ENCODE measurements around the gene ME1. TPM values are rescaled to one million over a fixed set of nuclear protein-coding genes. Genes with fewer than 3 reads are reported as not detected.
A peak's percentile ranks its signal among the peaks of the same experiment; 100 is the strongest.

ME1 gene
- total RNA-seq, 1 experiment from 2014 or later, result 3.9 TPM

DNA sequence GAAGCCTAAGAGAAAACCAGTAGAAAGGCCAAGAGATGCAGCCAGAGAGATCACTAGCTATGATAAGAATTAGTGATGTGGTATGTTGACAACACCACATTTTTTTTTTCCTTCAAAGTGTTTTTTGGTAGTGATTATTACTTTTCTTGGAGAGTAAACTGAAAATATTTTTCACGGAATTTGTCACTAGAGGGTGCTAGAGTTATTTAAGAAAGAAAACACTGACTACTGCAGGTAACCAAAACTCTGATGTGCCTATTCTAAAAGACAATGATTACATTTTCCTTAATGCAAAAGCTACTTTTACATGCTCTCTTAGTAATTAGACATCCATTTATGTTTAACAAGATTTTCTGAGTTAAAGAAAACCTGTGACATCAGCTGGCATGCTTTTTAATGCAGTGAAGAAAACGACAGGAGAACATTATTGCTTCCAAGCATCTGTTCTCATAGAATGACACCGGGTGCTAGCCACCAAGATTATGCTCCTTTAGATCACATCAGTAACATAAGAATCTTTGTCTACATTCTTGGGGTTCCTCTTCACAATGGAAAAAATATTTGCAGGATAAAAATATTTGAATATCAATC is 208.9 kb downstream of the ME1 start:
- H3K27me3 ChIP-seq (ENCODE audit: control insufficient read depth, insufficient read depth, low read length), result no peaks in the 10 kb centered on the region
- no peak for DNase-seq
- H3K36me3 ChIP-seq (replicated peaks; ENCODE audit: control insufficient read depth, insufficient read depth, low read length), result no peaks in the 10 kb centered on the region
- H3K4me3 ChIP-seq (ENCODE audit: insufficient read depth, low read depth, low read length), result no peak overlapping the region

DNA sequence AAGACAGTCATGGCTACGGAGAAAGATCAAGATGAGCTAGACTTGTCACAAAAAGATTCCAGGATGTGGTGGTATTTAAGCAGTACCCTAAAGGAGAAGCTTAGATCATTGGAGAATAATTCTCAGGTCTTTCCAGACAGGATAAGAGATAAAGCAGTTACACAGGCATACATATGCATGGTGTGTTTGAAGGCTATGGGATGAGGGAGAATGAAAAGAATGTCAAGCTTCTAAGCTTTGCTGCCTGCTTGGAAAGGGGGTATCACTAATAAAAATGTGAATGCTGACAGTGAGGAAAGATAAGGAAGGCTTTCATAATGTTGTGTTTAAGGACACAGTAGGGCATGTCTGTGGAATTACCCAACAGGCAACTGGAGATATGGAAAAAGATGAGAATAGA is 209.6 kb downstream of the ME1 start:
- no peak for DNase-seq
- Histone ChIP-seq H3K4me3 (ENCODE audit: insufficient read depth, low read depth, low read length) (no peak overlapping the region), H3K36me3 (replicated peaks; ENCODE audit: control insufficient read depth, insufficient read depth, low read length) (no peaks in the 10 kb centered on the region), H3K27me3 (ENCODE audit: control insufficient read depth, insufficient read depth, low read length) (no peaks in the 10 kb centered on the region)

GRCh38 chr6:83220121-83220520 is 210.7 kb downstream of the ME1 start:
- Histone ChIP-seq H3K36me3 (replicated peaks; ENCODE audit: control insufficient read depth, insufficient read depth, low read length) (no peaks in the 10 kb centered on the region), H3K4me3 (ENCODE audit: insufficient read depth, low read depth, low read length) (no peak overlapping the region)

GRCh38 chr6:83218646-83219045 is 212.2 kb downstream of the ME1 start:
- DNase-seq, result no peak
- H3K4me3 ChIP-seq (ENCODE audit: insufficient read depth, low read depth, low read length), result no peak overlapping the region
- no peaks in the 10 kb centered on the region for H3K36me3 ChIP-seq (replicated peaks; ENCODE audit: control insufficient read depth, insufficient read depth, low read length)
- H3K27me3 ChIP-seq (ENCODE audit: control insufficient read depth, insufficient read depth, low read length), result no peaks in the 10 kb centered on the region

More at GRCh38 chr6:83220121-83220520, 210.7 kb downstream of the ME1 start:
- H3K27me3 ChIP-seq (ENCODE audit: control insufficient read depth, insufficient read depth, low read length), result no peaks in the 10 kb centered on the region
- no peak for DNase-seq

- H3K36me3 ChIP-seq (replicated peaks; ENCODE audit: control insufficient read depth, insufficient read depth, low read length), result no peaks in the 10 kb centered on the region
- H3K4me3 ChIP-seq (ENCODE audit: insufficient read depth, low read depth, low read length), result no peak overlapping the region
- no peak for DNase-seq
- no peaks in the 10 kb centered on the region for H3K27me3 ChIP-seq (ENCODE audit: control insufficient read depth, insufficient read depth, low read length)
These were observed 214.0 kb downstream of the ME1 start for GRCh38 chr6:83216806-83217205.

DNA sequence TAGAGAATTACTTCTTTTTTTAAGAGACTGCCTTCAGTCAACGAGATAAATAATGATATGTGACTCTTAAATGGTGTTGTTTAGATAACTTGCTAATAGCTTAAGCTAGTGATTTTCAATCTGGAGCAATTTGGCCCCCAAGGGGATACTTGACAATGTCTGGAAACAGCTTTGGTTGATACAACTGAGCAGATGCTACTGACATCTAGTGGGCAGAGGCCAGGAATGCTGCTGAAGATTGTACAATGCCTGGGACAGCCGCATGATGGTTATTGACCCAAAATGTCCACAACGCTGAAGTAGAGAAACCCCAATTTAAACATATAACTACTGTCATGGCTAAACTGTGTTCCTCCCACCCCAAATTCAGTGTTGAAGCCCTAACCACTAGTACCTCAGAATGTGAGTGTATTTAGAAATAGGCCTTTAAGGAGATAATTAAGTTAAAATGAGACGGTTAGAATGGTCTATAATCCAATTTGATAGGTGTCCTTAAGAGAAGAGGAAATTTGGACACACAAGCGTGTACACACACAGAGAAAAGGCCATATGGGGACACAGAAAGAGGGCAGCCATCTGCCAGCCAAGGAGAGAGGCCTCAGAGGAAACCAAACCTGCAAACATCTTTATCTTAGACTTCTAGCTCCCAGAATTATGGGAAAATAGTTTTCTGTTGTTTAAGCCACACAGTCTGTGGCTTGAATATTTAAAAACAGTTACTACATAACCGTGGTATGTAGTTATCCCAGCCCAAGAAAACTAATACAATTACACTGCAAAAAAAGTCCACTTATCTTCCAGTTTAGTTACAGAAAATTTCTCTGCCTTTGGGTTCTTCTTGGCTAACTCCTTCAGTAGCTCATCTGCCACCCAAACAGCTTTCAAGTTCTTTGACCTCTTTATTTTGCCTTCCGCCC is 215.5 kb downstream of the ME1 start:
- H3K4me3 ChIP-seq (ENCODE audit: insufficient read depth, low read depth, low read length), result no peak overlapping the region
- no peaks in the 10 kb centered on the region for H3K36me3 ChIP-seq (replicated peaks; ENCODE audit: control insufficient read depth, insufficient read depth, low read length)
- H3K27me3 ChIP-seq (ENCODE audit: control insufficient read depth, insufficient read depth, low read length), result no peaks in the 10 kb centered on the region
- DNase-seq, result no peak

DNA sequence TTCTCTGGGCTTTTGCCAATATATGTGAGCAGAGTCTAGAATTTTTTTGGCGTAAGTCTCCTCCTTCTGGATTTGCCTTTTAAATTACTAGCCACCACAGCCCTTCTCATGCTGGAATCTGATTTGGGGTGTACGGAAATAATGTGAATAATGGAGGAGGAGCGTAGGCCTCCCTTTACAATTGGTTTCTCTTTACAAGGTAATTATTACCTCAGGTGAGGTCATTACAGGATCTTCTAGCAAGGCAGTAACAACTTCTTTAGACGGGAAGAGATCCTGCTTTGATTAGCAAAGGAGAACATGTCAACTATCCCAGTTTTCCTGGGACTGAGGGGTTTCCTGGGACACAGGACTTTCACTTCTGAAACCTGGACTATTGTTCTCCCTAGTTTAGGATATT is 228.8 kb downstream of the ME1 start:
- H3K36me3 ChIP-seq (replicated peaks; ENCODE audit: control insufficient read depth, insufficient read depth, low read length), result no peaks in the 10 kb centered on the region
- no peak overlapping the region for H3K4me3 ChIP-seq (ENCODE audit: insufficient read depth, low read depth, low read length)
- DNase-seq, result no peak
- no peaks in the 10 kb centered on the region for H3K27me3 ChIP-seq (ENCODE audit: control insufficient read depth, insufficient read depth, low read length)

GRCh38 chr6:83199863-83200225 is 231.0 kb downstream of the ME1 start:
- no peak for DNase-seq
- Histone ChIP-seq H3K36me3 (replicated peaks; ENCODE audit: control insufficient read depth, insufficient read depth, low read length) (peaks cover 4% of the 10 kb centered on the region; the same call in 1 of the 2 replicates), H3K4me3 (ENCODE audit: insufficient read depth, low read depth, low read length) (no peak overlapping the region), H3K27me3 (ENCODE audit: control insufficient read depth, insufficient read depth, low read length) (no peaks in the 10 kb centered on the region)

DNA sequence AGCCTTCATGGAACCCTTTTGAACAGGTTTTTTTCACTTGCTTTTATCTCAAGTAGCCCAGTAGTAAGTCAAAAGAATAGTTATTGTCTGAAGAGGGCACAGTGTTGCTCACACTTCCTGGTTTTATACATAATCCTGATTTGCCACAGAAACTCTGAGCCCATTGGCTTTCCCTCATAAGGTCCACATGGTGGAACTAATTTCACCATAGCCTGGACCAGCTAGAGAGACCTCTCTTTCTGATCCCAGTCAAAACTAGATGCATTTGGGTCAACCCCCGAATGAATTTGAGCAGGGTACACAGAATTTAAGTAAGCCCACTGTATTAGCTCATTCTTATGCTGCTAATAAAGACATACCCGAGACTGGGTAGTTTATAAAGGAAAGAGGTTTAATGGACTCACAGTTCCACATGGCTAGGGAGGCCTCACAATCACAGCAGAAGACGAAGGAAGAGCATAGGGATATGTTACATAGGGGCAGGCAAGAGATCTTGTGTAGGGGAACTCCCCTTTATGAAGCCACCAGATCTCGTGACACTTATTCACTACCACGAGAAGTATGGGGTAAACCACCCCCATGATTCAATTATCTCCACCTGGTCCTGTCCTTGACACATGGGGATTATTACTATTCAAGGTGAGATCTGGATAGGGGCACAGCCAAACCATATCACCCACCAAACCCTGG is 231.5 kb downstream of the ME1 start:
- Histone ChIP-seq H3K27me3 (ENCODE audit: control insufficient read depth, insufficient read depth, low read length) (no peaks in the 10 kb centered on the region), H3K4me3 (ENCODE audit: insufficient read depth, low read depth, low read length) (no peak overlapping the region), H3K36me3 (replicated peaks; ENCODE audit: control insufficient read depth, insufficient read depth, low read length) (peaks cover 4% of the 10 kb centered on the region; the same call in 1 of the 2 replicates)
- DNase-seq, result no peak

DNA sequence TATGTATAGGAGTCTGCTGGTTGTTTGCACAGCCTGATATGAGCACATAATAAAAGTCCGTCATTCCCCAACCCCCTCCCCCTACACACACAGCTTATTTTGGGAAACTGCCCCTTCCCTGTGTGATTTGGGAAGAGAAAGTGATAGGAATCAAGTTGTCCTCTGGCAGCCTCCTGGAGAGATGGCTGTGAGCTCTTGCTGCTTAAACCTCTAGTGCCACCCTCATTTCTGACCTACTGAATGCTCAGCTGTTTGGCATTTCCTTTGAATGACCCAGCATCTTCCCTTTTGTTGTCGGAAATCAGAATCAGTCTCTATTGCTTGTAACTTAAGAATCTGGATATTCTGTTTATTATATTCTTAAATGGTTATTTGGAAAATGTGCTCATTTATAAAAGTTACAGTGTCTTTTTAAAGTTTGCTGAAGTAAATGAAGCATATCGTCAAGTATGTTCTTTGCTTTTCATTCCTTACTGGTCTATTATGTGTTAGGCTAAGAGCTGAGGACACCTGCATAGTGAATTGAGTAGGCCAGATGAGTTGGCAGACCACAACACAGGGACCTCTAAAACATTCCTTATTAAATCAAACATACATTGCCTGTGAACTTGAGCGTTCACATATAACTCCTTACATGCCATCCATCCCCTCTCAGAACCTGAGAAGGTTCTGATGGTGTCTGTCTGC is 232.2 kb downstream of the ME1 start:
- no peak overlapping the region for H3K4me3 ChIP-seq (ENCODE audit: insufficient read depth, low read depth, low read length)
- no peaks in the 10 kb centered on the region for H3K27me3 ChIP-seq (ENCODE audit: control insufficient read depth, insufficient read depth, low read length)
- peaks cover 4% of the 10 kb centered on the region; the same call in 1 of the 2 replicates for H3K36me3 ChIP-seq (replicated peaks; ENCODE audit: control insufficient read depth, insufficient read depth, low read length)
- DNase-seq, result no peak

DNA sequence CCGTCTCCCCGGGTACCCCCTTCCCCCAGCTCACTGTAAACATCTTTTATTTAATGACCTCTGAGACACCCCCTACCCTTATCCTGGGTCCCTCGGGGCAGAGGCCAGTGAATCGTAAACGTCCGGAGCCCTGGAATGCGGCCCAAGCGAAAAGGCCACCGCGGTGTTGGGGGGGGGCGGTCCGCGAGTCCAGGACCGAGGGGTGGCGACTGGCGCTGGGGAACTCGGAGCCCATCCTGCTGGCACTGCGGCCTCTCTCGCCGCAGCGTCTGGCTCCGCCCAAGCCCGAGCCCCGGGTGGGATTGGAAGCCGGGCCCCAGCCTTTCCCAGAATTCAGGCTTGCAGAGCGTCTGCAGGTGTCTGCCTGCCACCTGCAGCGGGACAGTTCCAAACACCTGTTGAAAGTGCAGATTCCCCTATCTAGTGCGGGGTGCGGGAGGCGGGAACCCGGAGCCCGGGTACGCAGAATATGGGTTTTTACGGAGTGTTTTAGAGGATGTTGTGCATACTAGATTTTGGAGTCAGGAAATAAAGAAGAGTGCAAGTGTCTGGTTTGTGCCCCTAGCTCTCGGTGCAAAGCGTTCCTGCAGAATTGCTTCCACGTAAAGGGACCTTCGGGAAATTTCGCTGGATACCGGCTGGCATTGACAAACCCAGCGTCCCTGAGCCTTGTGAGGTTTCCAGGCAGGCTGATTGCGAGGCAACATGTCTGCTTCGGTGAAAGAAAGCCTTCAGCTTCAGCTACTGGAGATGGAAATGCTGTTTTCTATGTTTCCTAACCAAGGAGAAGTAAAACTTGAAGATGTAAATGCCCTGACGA is 236.9 kb downstream of the ME1 start:
- Histone ChIP-seq H3K4me3 (ENCODE audit: insufficient read depth, low read depth, low read length) (peak overlapping the region; percentile 81), H3K27me3 (ENCODE audit: control insufficient read depth, insufficient read depth, low read length) (no peaks in the 10 kb centered on the region), H3K36me3 (replicated peaks; ENCODE audit: control insufficient read depth, insufficient read depth, low read length) (peaks cover 8% of the 10 kb centered on the region)
- DNase-seq, result peak; percentile 89

DNA sequence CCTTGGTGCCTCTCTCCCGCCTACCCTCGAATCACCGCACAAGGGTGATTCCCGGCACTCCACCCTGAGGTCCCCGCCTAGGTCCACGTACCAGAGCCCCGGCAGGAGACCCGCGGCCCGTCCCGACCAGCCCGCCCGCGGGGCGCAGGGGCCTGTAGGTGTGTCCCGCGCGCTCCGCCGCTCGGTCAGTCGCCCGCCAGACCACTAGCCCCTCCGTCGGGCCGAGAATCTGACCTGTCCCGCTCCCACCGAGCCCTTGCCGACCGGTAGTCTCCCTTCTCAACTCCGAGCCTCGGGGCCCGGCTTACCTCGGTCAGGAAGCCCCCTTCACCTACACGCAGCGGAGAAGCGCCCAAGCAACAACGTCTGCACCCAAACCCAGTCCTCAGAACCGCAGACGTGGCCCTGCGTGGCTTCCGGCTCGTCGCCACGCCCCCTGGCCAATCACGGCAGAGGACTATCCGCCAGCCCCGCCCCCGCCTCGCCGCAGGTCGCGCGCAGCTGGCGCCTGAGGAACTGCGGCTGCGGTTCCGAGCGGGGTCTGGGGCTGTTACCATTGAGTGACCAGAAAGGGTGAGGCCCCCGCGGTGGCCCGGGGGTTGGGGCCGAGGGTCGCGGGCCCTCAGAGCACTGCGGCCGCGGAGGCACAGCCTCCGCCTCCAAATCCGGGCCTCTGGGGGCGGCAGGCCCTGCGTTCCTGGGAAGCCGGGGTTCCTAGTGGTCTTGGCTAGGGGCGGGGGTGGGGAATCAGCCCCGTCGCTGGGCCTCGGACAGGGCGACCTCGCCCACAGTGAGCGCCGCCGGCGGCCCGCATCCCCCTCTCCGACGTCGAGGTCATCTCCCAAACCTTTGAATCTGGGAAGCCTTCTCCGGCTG is 237.7 kb downstream of the ME1 start, which contains the start of the genes PGM3 and RWDD2A:
Gene PGM3 (minus strand): TSS at position 395 of the 876 bp plus-strand sequence. CDS start 2,253 bp downstream, outside the sequence.
Gene RWDD2A (plus strand): TSS at position 487 of the 876 bp plus-strand sequence. CDS start 1,095 bp downstream, outside the sequence.
- peak; percentile 95 for DNase-seq
- Histone ChIP-seq H3K27me3 (ENCODE audit: control insufficient read depth, insufficient read depth, low read length) (no peaks in the 10 kb centered on the region), H3K36me3 (replicated peaks; ENCODE audit: control insufficient read depth, insufficient read depth, low read length) (peaks cover 13% of the 10 kb centered on the region), H3K4me3 (ENCODE audit: insufficient read depth, low read depth, low read length) (peak within 1 kb of the TSS; percentile 81)

DNA sequence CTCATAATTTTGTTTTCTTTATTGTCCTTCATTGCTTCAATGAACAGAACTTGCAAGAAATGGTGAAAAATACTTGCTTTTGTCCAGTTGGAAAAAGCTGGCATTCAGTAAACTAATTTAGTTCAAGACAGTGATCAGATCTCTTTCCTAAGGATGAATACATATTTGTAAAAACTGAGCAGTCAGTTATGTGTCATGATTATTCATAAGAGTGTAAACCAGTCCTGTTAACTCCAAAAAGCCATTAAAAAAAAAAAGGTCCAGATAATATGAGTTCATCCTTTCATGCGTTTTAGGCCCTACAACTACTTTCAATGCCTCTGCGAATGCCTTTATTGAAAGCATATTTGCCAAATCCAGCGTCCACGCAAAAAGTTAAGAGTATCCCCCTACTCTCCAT is 238.4 kb downstream of the ME1 start:
- no peaks in the 10 kb centered on the region for H3K27me3 ChIP-seq (ENCODE audit: control insufficient read depth, insufficient read depth, low read length)
- no peak for DNase-seq
- peak overlapping the region; percentile 81 for H3K4me3 ChIP-seq (ENCODE audit: insufficient read depth, low read depth, low read length)
- H3K36me3 ChIP-seq (replicated peaks; ENCODE audit: control insufficient read depth, insufficient read depth, low read length), result peaks cover 13% of the 10 kb centered on the region

Measured in H7 (cell line).